GM23338 (cell line): ENCODE data around the gene BBX.

Source experiments
- CREB1 ChIP-seq: fragments of 250-450 bp; sonication (Bioruptor Pico); IDR thresholded peaks from 2 replicates; pipeline ENCODE4 v1.5.0; 2020; ENCODE audit warnings: low read depth, mild to moderate bottlenecking, moderate library complexity
- EZH2 ChIP-seq: fragments of 200-600 bp; sonication (generic); IDR thresholded peaks from one replicate; pipeline ENCODE4 v1.8.0; 2017; ENCODE audit warnings: antibody characterized with exemption, mild to moderate bottlenecking, low read depth; ENCODE audit not compliant: unreplicated experiment
- EZH2phosphoT487 ChIP-seq: fragments of 200-600 bp; sonication (generic); IDR thresholded peaks from one replicate; pipeline ENCODE4 v1.8.1; 2018; ENCODE audit warnings: antibody characterized with exemption; ENCODE audit not compliant: unreplicated experiment
- JUNB ChIP-seq: IDR thresholded peaks from one replicate; pipeline ENCODE4 v1.6.1; 2016; ENCODE audit warnings: antibody characterized with exemption; ENCODE audit not compliant: unreplicated experiment
- POLR2AphosphoS5 ChIP-seq: IDR thresholded peaks from 2 replicates; pipeline ENCODE4 v1.6.1; 2016; ENCODE audit warnings: antibody characterized with exemption, low read depth
- STAT1 ChIP-seq: IDR thresholded peaks from one replicate; pipeline ENCODE4 v1.6.1; 2016; ENCODE audit warnings: antibody characterized with exemption; ENCODE audit not compliant: unreplicated experiment
- ZNF114 ChIP-seq: fragments of 250-450 bp; sonication (Bioruptor Pico); IDR thresholded peaks from 2 replicates; pipeline ENCODE4 v1.5.0; 2020; ENCODE audit warnings: mild to moderate bottlenecking, moderate library complexity
- ZNF331 ChIP-seq: fragments of 250-450 bp; sonication (Bioruptor Pico); IDR thresholded peaks from 2 replicates; pipeline ENCODE4 v1.5.0; 2020; ENCODE audit warnings: low read depth, mild to moderate bottlenecking, moderate library complexity
- ZNF462 ChIP-seq: fragments of 250-450 bp; sonication (Bioruptor Pico); IDR thresholded peaks from 2 replicates; pipeline ENCODE4 v1.5.0; 2020; ENCODE audit warnings: mild to moderate bottlenecking, moderate library complexity
- TF ChIP-seq, protein P1 (sequence below), 2 experiments: fragments of 200-600 bp in 1 of 2; sonication (generic) in 1 of 2; conservative IDR thresholded peaks; 2 replicates each; pipeline versions ENCODE4 v1.5.1 to v1.6.1; 2016 to 2017; ENCODE audit warnings: antibody characterized with exemption in 2 of 2, low read depth in 2 of 2, mild to moderate bottlenecking in 2 of 2, moderate library complexity in 1 of 2
- TF ChIP-seq, protein P2 (sequence below): IDR thresholded peaks from one replicate; pipeline ENCODE4 v1.6.1; 2018; ENCODE audit warnings: antibody characterized with exemption; ENCODE audit not compliant: unreplicated experiment
- TF ChIP-seq, protein P3 (sequence below): IDR thresholded peaks from 2 replicates; pipeline ENCODE4 v1.6.1; 2016; ENCODE audit warnings: antibody characterized with exemption

DNA sequence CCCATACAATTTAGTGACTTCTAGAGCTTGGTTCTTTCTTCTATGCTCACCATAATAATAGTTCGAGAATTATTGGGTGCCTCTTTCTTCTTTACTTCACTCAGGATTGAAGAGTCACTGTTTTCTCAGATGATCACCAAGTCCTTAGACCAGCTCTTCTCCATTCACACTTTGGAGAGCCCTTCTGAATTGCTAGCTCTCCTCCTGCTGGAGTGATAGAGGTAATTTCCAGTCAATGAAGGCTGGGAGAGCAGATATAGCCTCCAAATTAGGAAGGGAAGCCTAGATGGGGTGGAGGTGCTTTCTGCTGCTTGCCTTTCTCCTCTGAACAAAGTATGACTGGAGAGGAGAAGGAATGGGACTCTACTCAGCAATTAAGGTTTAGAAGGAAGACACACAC lies 10.7 kb upstream of the BBX start:
- TF ChIP-seq, protein P1, sequence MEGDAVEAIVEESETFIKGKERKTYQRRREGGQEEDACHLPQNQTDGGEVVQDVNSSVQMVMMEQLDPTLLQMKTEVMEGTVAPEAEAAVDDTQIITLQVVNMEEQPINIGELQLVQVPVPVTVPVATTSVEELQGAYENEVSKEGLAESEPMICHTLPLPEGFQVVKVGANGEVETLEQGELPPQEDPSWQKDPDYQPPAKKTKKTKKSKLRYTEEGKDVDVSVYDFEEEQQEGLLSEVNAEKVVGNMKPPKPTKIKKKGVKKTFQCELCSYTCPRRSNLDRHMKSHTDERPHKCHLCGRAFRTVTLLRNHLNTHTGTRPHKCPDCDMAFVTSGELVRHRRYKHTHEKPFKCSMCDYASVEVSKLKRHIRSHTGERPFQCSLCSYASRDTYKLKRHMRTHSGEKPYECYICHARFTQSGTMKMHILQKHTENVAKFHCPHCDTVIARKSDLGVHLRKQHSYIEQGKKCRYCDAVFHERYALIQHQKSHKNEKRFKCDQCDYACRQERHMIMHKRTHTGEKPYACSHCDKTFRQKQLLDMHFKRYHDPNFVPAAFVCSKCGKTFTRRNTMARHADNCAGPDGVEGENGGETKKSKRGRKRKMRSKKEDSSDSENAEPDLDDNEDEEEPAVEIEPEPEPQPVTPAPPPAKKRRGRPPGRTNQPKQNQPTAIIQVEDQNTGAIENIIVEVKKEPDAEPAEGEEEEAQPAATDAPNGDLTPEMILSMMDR (conservative IDR thresholded peaks at IDR 0.05; ENCODE audit: low read depth in 2 of 2): peak; percentile 36 to 54
- TF ChIP-seq POLR2AphosphoS5 (no peak), EZH2phosphoT487 (no peak), EZH2 (no peak), CREB1 (CRISPR knock-in tag) (no peak), JUNB (no peak), STAT1 (no peak), ZNF331 (no peak), ZNF114 (no peak), ZNF462 (CRISPR knock-in tag) (no peak)
- TF ChIP-seq, protein P2, sequence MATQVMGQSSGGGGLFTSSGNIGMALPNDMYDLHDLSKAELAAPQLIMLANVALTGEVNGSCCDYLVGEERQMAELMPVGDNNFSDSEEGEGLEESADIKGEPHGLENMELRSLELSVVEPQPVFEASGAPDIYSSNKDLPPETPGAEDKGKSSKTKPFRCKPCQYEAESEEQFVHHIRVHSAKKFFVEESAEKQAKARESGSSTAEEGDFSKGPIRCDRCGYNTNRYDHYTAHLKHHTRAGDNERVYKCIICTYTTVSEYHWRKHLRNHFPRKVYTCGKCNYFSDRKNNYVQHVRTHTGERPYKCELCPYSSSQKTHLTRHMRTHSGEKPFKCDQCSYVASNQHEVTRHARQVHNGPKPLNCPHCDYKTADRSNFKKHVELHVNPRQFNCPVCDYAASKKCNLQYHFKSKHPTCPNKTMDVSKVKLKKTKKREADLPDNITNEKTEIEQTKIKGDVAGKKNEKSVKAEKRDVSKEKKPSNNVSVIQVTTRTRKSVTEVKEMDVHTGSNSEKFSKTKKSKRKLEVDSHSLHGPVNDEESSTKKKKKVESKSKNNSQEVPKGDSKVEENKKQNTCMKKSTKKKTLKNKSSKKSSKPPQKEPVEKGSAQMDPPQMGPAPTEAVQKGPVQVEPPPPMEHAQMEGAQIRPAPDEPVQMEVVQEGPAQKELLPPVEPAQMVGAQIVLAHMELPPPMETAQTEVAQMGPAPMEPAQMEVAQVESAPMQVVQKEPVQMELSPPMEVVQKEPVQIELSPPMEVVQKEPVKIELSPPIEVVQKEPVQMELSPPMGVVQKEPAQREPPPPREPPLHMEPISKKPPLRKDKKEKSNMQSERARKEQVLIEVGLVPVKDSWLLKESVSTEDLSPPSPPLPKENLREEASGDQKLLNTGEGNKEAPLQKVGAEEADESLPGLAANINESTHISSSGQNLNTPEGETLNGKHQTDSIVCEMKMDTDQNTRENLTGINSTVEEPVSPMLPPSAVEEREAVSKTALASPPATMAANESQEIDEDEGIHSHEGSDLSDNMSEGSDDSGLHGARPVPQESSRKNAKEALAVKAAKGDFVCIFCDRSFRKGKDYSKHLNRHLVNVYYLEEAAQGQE: no peak
- TF ChIP-seq, protein P3, sequence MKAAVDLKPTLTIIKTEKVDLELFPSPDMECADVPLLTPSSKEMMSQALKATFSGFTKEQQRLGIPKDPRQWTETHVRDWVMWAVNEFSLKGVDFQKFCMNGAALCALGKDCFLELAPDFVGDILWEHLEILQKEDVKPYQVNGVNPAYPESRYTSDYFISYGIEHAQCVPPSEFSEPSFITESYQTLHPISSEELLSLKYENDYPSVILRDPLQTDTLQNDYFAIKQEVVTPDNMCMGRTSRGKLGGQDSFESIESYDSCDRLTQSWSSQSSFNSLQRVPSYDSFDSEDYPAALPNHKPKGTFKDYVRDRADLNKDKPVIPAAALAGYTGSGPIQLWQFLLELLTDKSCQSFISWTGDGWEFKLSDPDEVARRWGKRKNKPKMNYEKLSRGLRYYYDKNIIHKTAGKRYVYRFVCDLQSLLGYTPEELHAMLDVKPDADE: no peak
